H4 (cell line): ENCODE measurements around the gene HSPA1B. TPM values are rescaled to one million over a fixed set of nuclear protein-coding genes. Genes with fewer than 3 reads are reported as not detected.

Experiments
- DNase-seq: peaks from one replicate; pipeline ENCODE4 v3.0.0-alpha.2; 2015; ENCODE audit warnings: low spot score
- total RNA-seq: library from RNA; depleted of rRNA; stranded (reverse); fragments of >200 nt; shearing (Covaris generic); gene quantifications from 2 replicates; pipeline ENCODE4 v1.2.3, GENCODE V29; 2014; rRNA removed

HSPA1B gene
- total RNA-seq, 1 experiment from 2014 or later, result 84.4 TPM

GRCh38 chr6:31878726-31879125 lies 51.2 kb downstream of the HSPA1B start, which contains the start of gene SLC44A4:
Gene SLC44A4 (minus strand): TSS chr6:31878997. CDS start chr6:31878980, 17 bp downstream.
- DNase-seq, result no peak

- no peak for DNase-seq
Observed at GRCh38 chr6:31879143-31879542, 51.6 kb downstream of the HSPA1B start.

Other genes starting within 250 kb of the HSPA1B start
- not detected in 2 replicates for gene LTB, start 245.3 kb upstream of the HSPA1B start, total RNA-seq
- not detected in 2 replicates for gene LST1, start 241.5 kb upstream of the HSPA1B start, total RNA-seq
- not detected in 2 replicates for gene NCR3, start 234.7 kb upstream of the HSPA1B start, total RNA-seq
- gene AIF1, start 212.5 kb upstream of the HSPA1B start, total RNA-seq, result not detected in 2 replicates
- 26.2 and 36.1 TPM in 2 replicates for gene PRRC2A, start 207.0 kb upstream of the HSPA1B start, total RNA-seq
- gene BAG6, start 175.1 kb upstream of the HSPA1B start, total RNA-seq, result 122 and 138 TPM in 2 replicates
- 0.91 and 1.1 TPM in 2 replicates for gene APOM, start 171.8 kb upstream of the HSPA1B start, total RNA-seq
- gene C6orf47, start 167.0 kb upstream of the HSPA1B start, total RNA-seq, result 19.3 and 20.8 TPM in 2 replicates
- 13.4 and 15.9 TPM in 2 replicates for gene GPANK1, start 162.7 kb upstream of the HSPA1B start, total RNA-seq
- gene CSNK2B, start 161.7 kb upstream of the HSPA1B start, total RNA-seq, result 443 and 553 TPM in 2 replicates
- not detected in 2 replicates for gene LY6G5B, start 157.8 kb upstream of the HSPA1B start, total RNA-seq
- 0.97 TPM in 1 of 2 replicates, not detected in the other for gene LY6G5C, start 146.7 kb upstream of the HSPA1B start, total RNA-seq
- gene ABHD16A, start 124.4 kb upstream of the HSPA1B start, total RNA-seq, result 28.0 and 34.6 TPM in 2 replicates
- gene LY6G6F, start 120.9 kb upstream of the HSPA1B start, total RNA-seq, result not detected in 2 replicates
- not detected in 2 replicates for gene LY6G6D, start 112.4 kb upstream of the HSPA1B start, total RNA-seq
- gene LY6G6C, start 106.0 kb upstream of the HSPA1B start, total RNA-seq, result not detected in 2 replicates
- gene MPIG6B, start 104.4 kb upstream of the HSPA1B start, total RNA-seq, result not detected in 2 replicates
- gene DDAH2, start 98.4 kb upstream of the HSPA1B start, total RNA-seq, result 75.2 and 101 TPM in 2 replicates
- gene CLIC1, start 91.2 kb upstream of the HSPA1B start, total RNA-seq, result 710 and 730 TPM in 2 replicates
- 5.3 and 10.8 TPM in 2 replicates for gene MSH5, start 87.7 kb upstream of the HSPA1B start, total RNA-seq
- 0.21 and 2.8 TPM in 2 replicates for gene SAPCD1, start 65.1 kb upstream of the HSPA1B start, total RNA-seq
- 0.37 and 2.2 TPM in 2 replicates for gene VWA7, start 50.4 kb upstream of the HSPA1B start, total RNA-seq
- 37.3 and 37.5 TPM in 2 replicates for gene VARS1, start 32.0 kb upstream of the HSPA1B start, total RNA-seq
- 108 and 123 TPM in 2 replicates for gene LSM2, start 20.8 kb upstream of the HSPA1B start, total RNA-seq
- 0.85 and 1.0 TPM in 2 replicates for gene HSPA1L, start 12.5 kb upstream of the HSPA1B start, total RNA-seq
- 29.8 and 31.5 TPM in 2 replicates for gene HSPA1A, start 12.2 kb upstream of the HSPA1B start, total RNA-seq
- 91.5 and 101 TPM in 2 replicates for gene NEU1, start 35.1 kb downstream of the HSPA1B start, total RNA-seq
- gene SLC44A4, start 51.3 kb downstream of the HSPA1B start, total RNA-seq, result not detected in 2 replicates
- gene EHMT2, start 70.0 kb downstream of the HSPA1B start, total RNA-seq, result 44.6 and 49.6 TPM in 2 replicates
- 0.62 and 0.70 TPM in 2 replicates for gene ZBTB12, start 74.3 kb downstream of the HSPA1B start, total RNA-seq
- 0.75 TPM in 1 of 2 replicates, not detected in the other for gene C2, start 100.0 kb downstream of the HSPA1B start, total RNA-seq
- 1.5 and 4.3 TPM in 2 replicates for gene CFB, start 118.4 kb downstream of the HSPA1B start, total RNA-seq
- 140 and 141 TPM in 2 replicates for gene NELFE, start 131.2 kb downstream of the HSPA1B start, total RNA-seq
- 21.1 and 23.8 TPM in 2 replicates for gene SKIC2, start 131.4 kb downstream of the HSPA1B start, total RNA-seq
- 11.0 and 13.5 TPM in 2 replicates for gene DXO, start 144.4 kb downstream of the HSPA1B start, total RNA-seq
- 7.2 and 8.5 TPM in 2 replicates for gene C4A, start 154.3 kb downstream of the HSPA1B start, total RNA-seq
- gene C4B, start 187.1 kb downstream of the HSPA1B start, total RNA-seq, result 6.5 and 10.9 TPM in 2 replicates
- gene CYP21A2, start 210.7 kb downstream of the HSPA1B start, total RNA-seq, result 0.48 TPM in 1 of 2 replicates, not detected in the other